Measurements from ENCODE around the gene RETREG2.

DNA sequence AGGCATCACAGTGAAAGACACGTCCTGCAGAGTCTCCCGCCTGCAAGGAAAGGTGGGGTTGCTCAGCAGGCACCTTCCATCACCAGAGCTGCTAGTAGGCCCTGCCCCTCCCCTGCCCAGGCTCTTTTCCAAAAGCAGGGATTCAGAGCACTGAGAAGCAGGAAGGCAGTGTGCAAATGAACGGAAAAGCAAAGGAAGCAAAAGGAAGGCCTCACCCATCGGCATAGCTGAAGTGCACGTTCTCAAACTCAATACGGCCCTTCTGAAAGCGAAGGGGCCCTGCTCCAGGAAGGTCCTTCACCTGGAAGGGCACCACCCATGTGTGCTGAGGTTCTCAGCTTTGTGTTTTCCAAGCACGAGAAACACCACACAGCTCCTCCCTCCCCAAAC is 34.9 kb downstream of the RETREG2 start:
- TF ChIP-seq, protein P1, sequence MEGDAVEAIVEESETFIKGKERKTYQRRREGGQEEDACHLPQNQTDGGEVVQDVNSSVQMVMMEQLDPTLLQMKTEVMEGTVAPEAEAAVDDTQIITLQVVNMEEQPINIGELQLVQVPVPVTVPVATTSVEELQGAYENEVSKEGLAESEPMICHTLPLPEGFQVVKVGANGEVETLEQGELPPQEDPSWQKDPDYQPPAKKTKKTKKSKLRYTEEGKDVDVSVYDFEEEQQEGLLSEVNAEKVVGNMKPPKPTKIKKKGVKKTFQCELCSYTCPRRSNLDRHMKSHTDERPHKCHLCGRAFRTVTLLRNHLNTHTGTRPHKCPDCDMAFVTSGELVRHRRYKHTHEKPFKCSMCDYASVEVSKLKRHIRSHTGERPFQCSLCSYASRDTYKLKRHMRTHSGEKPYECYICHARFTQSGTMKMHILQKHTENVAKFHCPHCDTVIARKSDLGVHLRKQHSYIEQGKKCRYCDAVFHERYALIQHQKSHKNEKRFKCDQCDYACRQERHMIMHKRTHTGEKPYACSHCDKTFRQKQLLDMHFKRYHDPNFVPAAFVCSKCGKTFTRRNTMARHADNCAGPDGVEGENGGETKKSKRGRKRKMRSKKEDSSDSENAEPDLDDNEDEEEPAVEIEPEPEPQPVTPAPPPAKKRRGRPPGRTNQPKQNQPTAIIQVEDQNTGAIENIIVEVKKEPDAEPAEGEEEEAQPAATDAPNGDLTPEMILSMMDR (IDR thresholded peaks at IDR 0.05 in 2 of 3, conservative IDR thresholded peaks at IDR 0.05 in 1 of 3; ENCODE audit: borderline replicate concordance in 1 of 3, insufficient read depth in 1 of 3, low read depth in 2 of 3, low read length in 2 of 3) = no peak
- TF ChIP-seq, protein P2, sequence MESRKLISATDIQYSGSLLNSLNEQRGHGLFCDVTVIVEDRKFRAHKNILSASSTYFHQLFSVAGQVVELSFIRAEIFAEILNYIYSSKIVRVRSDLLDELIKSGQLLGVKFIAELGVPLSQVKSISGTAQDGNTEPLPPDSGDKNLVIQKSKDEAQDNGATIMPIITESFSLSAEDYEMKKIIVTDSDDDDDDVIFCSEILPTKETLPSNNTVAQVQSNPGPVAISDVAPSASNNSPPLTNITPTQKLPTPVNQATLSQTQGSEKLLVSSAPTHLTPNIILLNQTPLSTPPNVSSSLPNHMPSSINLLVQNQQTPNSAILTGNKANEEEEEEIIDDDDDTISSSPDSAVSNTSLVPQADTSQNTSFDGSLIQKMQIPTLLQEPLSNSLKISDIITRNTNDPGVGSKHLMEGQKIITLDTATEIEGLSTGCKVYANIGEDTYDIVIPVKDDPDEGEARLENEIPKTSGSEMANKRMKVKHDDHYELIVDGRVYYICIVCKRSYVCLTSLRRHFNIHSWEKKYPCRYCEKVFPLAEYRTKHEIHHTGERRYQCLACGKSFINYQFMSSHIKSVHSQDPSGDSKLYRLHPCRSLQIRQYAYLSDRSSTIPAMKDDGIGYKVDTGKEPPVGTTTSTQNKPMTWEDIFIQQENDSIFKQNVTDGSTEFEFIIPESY (IDR thresholded peaks at IDR 0.05; ENCODE audit: extremely low read depth, insufficient replicate concordance, low read length) = no peak
- TF ChIP-seq POLR2A (IDR thresholded peaks at IDR 0.05; ENCODE audit: borderline replicate concordance, extremely low read depth, insufficient read depth, insufficient read length) (no peak), ZFX (IDR thresholded peaks at IDR 0.05) (no peak), EZH2 (IDR thresholded peaks at IDR 0.05) (no peak), YY1 (IDR thresholded peaks at IDR 0.05; ENCODE audit: extremely low read depth, insufficient replicate concordance, low read depth, low read length) (no peak), SRF (IDR thresholded peaks at IDR 0.05; ENCODE audit: low read depth) (no peak), REST (IDR thresholded peaks at IDR 0.05; ENCODE audit: low read depth) (no peak), POLR2AphosphoS5 (IDR thresholded peaks at IDR 0.05; ENCODE audit: low read depth, low read length) (no peak), CEBPB (IDR thresholded peaks at IDR 0.05; ENCODE audit: low read depth) (no peak), RAD21 (IDR thresholded peaks at IDR 0.05; ENCODE audit: low read depth) (no peak), ZNF274 (IDR thresholded peaks at IDR 0.05; ENCODE audit: low read depth, low read length) (no peak), EZH2phosphoT487 (IDR thresholded peaks at IDR 0.05; ENCODE audit: borderline replicate concordance) (no peak)
- TF ChIP-seq, protein P3, sequence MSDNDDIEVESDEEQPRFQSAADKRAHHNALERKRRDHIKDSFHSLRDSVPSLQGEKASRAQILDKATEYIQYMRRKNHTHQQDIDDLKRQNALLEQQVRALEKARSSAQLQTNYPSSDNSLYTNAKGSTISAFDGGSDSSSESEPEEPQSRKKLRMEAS (IDR thresholded peaks at IDR 0.05) = no peak

Data from HCT116 (cell line).